Stomach (tissue), 9 donors: Measurements from ENCODE around the gene MSI2. TPM values are rescaled to one million over a fixed set of nuclear protein-coding genes. Genes with fewer than 3 reads are reported as not detected.

ENCODE experiments used
- DNase-seq, 2 donors: peaks; one replicate each; pipeline versions ENCODE4 v3.0.0 to v3.0.0-alpha.2; 2013 to 2019
- H3K27ac ChIP-seq, 5 donors: fragments of 200-600 bp in 4 of 5; sonication (generic) in 4 of 5; one replicate each; pipeline ENCODE4 v1.5.1; 2013 to 2019; ENCODE audit warnings: mild to moderate bottlenecking in 1 of 5, moderate library complexity in 1 of 5
- H3K27me3 ChIP-seq, 3 donors: fragments of 200-600 bp; sonication (generic); one replicate each; pipeline ENCODE4 v1.5.1; 2017 to 2019; ENCODE audit warnings: mixed run types in 1 of 3
- H3K36me3 ChIP-seq, 4 donors: fragments of 200-600 bp; sonication (generic); 1 replicate in 3 of 4; 2 replicates in 1 of 4; pipeline ENCODE4 v1.5.1; 2016 to 2019
- H3K4me1 ChIP-seq, 4 donors: fragments of 200-600 bp; sonication (generic); one replicate each; pipeline ENCODE4 v1.5.1; 2016 to 2019
- H3K4me3 ChIP-seq, 4 donors: fragments of 200-600 bp; sonication (generic) in 3 of 4; one replicate each; pipeline ENCODE4 v1.5.1; 2016 to 2019; ENCODE audit warnings: mild to moderate bottlenecking in 1 of 4
- H3K9me3 ChIP-seq, 4 donors: fragments of 200-600 bp; sonication (generic); one replicate each; pipeline ENCODE4 v1.5.1; 2016 to 2019
- EP300 ChIP-seq: sonication (generic); formaldehyde crosslinking; IDR thresholded peaks from one replicate; pipeline ENCODE4 v1.6.1; 2017; ENCODE audit warnings: antibody characterized with exemption
- POLR2A ChIP-seq, 4 donors: fragments of 450-650 bp; IDR thresholded peaks; one replicate each; pipeline ENCODE4 v1.6.1; 2016; ENCODE audit warnings: antibody characterized with exemption in 4 of 4, control low read depth in 2 of 4, mild to moderate bottlenecking in 1 of 4, moderate library complexity in 1 of 4
- POLR2AphosphoS5 ChIP-seq, 3 donors: sonication (generic); formaldehyde crosslinking; IDR thresholded peaks; one replicate each; pipeline ENCODE4 v1.6.1; 2016; ENCODE audit warnings: antibody characterized with exemption in 3 of 3
- WGBS, 5 donors: extraction: QIAGEN DNeasy Blood & Tissue Kit in 3 of 5; methylation state at CpG; one replicate each; pipeline versions ENCODE4 v1.1.5 to v1.1.7; 2013 to 2018; 5-methylcytosine and 5-hydroxymethylcytosine counted together
- intact Hi-C: fragments of 100-400 bp; cut with DNase I; formaldehyde crosslinking; loops from one replicate; pipeline ENCODE4 v1.15.1; 2023; ENCODE audit warnings: low total_unique reads
- polyA plus RNA-seq, 3 donors: library from polyadenylated mRNA; stranded (reverse); fragments of 200-250 nt; gene quantifications; one replicate each; pipeline ENCODE4 v1.2.3, GENCODE V29; 2013
- total RNA-seq, 5 donors: library from RNA; depleted of rRNA; stranded (reverse); fragments of >200 nt; gene quantifications; one replicate each; pipeline versions ENCODE4 v1.1.0 to v1.2.3, GENCODE V29; 2014 to 2016
- TF ChIP-seq, protein P1 (sequence below), 7 experiments: fragments of 450-650 bp in 4 of 7; fragments of 200-600 bp in 3 of 7; sonication (generic) in 3 of 7; IDR thresholded peaks; one replicate each; pipeline ENCODE4 v1.5.1; 2016 to 2019; ENCODE audit warnings: antibody characterized with exemption in 7 of 7, control low read depth in 2 of 7, mild to moderate bottlenecking in 1 of 7
- donor health status: healthy with polysubstance abuse.
- donor health status: Bipolar disorder and iron deficiency.
- donor health status: healthy.

Gene MSI2
- total and polyA plus RNA-seq, 8 donors: 8.3 to 72.4 (median 22.9) TPM

DNA sequence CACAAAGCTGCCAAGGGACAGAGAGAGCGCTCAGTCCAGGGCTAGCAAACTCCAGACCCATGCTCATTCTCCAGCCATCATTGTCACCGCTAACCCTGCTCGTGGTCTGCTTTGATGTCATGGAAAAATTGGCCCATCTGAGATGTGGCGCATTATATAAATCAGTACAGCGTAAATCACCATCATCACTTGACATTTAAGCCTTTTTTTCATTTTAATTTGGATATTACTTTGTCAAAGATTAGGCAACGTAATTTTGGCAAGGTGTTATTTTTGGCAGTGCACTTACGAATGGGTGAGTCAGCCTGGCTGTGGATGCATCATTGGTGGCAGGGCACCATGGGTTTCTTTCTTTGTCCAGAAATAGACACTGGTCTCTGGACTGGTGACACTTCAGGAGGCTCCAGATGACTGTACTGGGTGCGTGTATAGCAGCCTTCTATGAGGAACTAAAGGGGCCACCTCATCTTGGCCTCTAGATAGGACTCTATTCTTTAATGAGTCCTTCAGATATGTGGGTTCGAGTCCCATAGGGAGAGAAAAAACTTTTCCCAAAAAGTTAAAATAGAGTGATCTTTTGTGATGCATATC lies 166.3 kb downstream of the MSI2 start:
- peaks cover 0 to 3% (median 0%) of the 10 kb centered on the region in 4 donors for H3K36me3 ChIP-seq
- peaks cover 9 to 28% (median 20%) of the 10 kb centered on the region in 4 donors for H3K4me1 ChIP-seq
- DNase-seq: no peak
- H3K9me3 ChIP-seq: no peaks in the 10 kb centered on the region
- TF ChIP-seq, protein P1, sequence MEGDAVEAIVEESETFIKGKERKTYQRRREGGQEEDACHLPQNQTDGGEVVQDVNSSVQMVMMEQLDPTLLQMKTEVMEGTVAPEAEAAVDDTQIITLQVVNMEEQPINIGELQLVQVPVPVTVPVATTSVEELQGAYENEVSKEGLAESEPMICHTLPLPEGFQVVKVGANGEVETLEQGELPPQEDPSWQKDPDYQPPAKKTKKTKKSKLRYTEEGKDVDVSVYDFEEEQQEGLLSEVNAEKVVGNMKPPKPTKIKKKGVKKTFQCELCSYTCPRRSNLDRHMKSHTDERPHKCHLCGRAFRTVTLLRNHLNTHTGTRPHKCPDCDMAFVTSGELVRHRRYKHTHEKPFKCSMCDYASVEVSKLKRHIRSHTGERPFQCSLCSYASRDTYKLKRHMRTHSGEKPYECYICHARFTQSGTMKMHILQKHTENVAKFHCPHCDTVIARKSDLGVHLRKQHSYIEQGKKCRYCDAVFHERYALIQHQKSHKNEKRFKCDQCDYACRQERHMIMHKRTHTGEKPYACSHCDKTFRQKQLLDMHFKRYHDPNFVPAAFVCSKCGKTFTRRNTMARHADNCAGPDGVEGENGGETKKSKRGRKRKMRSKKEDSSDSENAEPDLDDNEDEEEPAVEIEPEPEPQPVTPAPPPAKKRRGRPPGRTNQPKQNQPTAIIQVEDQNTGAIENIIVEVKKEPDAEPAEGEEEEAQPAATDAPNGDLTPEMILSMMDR (IDR thresholded peaks at IDR 0.05): no peak
- TF ChIP-seq POLR2AphosphoS5 (IDR thresholded peaks at IDR 0.05) (no peak), EP300 (no peak), POLR2A (IDR thresholded peaks at IDR 0.05) (no peak)
- WGBS, 5 donors: 83 to 88% (median 86%) methylated on average over 9 of the region's 9 CpGs
- intact Hi-C loops: no loop called here
- H3K27me3 ChIP-seq: no peaks in the 10 kb centered on the region
- H3K4me3 ChIP-seq: no peak overlapping the region
- no peak overlapping the region for H3K27ac ChIP-seq

DNA sequence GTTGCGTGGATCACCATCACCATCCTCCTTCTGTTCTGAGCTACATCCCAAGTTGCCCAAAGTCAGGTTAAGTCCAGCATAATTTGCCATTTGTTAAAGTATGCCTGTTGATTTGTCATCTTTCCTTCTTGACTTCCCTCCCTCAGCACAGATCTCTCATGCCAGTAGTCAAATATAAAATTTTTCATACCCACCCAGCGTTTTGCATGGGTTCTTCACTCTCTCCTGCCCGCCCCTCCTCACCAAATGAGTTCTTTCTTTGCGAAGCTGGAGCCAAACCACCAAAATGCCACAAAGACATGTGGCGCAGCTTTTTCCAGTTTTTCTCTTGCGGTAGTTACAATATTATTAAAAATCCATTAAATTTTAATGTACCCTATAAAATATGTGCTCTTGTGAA lies 167.2 kb downstream of the MSI2 start:
- Histone ChIP-seq H3K9me3 (no peaks in the 10 kb centered on the region), H3K27ac (no peak overlapping the region), H3K27me3 (no peaks in the 10 kb centered on the region), H3K4me1 (peaks cover 9 to 28% (median 20%) of the 10 kb centered on the region in 4 donors), H3K4me3 (no peak overlapping the region), H3K36me3 (peaks cover 0 to 3% (median 0%) of the 10 kb centered on the region in 4 donors)
- WGBS, 5 donors: 70 to 87% (median 80%) methylated on average over 6 of the region's 6 CpGs
- no peak for DNase-seq
- intact Hi-C loops: no loop called here
- TF ChIP-seq EP300 (no peak), POLR2A (IDR thresholded peaks at IDR 0.05) (no peak), POLR2AphosphoS5 (IDR thresholded peaks at IDR 0.05) (no peak)
- TF ChIP-seq, protein P1 (IDR thresholded peaks at IDR 0.05): no peak

DNA sequence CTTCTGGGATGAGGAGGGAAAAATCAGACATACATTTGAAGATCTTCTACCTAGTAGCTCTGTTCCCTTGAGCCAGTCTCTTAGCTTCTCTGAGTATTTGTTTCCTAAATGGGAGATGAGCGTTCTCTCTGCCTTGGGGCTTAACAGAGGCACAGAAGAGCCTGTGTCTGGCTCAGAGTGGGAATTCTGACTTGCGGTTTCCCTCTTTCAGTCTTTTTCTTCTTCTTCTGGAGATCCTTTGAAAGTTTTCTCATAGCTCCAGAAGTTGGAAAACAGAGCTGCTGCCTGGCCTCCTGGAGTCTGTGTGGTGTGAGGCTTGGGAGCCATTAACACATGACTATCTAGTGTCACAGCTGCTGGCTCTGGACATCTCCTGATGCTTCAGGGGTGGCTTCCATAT lies 167.9 kb downstream of the MSI2 start:
- Histone ChIP-seq H3K36me3 (peaks cover 0 to 3% (median 0%) of the 10 kb centered on the region in 4 donors), H3K4me3 (no peak overlapping the region), H3K4me1 (peaks cover 9 to 28% (median 20%) of the 10 kb centered on the region in 4 donors), H3K27me3 (no peaks in the 10 kb centered on the region), H3K9me3 (no peaks in the 10 kb centered on the region), H3K27ac (no peak overlapping the region)
- DNase-seq: no peak
- intact Hi-C loops: no loop called here
- TF ChIP-seq, protein P1 (IDR thresholded peaks at IDR 0.05): no peak
- TF ChIP-seq POLR2AphosphoS5 (IDR thresholded peaks at IDR 0.05) (no peak), POLR2A (IDR thresholded peaks at IDR 0.05) (no peak), EP300 (no peak)
- 78 to 98% (median 95%) methylated on average over 2 of the region's 2 CpGs for WGBS, 5 donors

DNA sequence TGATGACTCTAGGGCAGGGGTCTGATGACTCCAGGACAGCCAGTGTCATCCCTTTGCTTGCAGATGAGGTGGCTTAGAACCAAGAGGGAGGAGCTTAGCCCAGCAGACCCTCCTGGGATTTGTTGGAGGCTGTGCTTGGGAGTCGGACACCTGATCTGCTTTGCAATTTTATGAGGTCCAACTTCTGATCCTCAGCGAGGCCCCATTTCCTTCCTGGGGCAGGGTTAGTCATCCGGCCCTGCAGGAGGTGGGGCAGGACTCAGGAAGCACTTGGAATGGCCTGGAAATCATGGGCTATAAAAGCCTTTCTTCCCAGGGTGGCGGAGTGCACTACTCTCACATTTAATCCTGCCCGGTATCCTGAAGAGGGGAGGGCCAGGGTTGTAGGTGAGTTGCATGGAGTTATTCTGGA lies 168.5 kb downstream of the MSI2 start:
- H3K4me1 ChIP-seq: peaks cover 9 to 28% (median 20%) of the 10 kb centered on the region in 4 donors
- 63 to 87% (median 82%) methylated on average over 5 of the region's 5 CpGs for WGBS, 5 donors
- H3K27me3 ChIP-seq: no peaks in the 10 kb centered on the region
- H3K9me3 ChIP-seq: no peaks in the 10 kb centered on the region
- intact Hi-C loops: no loop called here
- peaks cover 0 to 3% (median 0%) of the 10 kb centered on the region in 4 donors for H3K36me3 ChIP-seq
- peak in 1 of 2 donors; percentile 41 for DNase-seq
- TF ChIP-seq POLR2A (IDR thresholded peaks at IDR 0.05): no peak
- TF ChIP-seq, protein P1 (IDR thresholded peaks at IDR 0.05): no peak
- no peak overlapping the region for H3K4me3 ChIP-seq
- no peak overlapping the region for H3K27ac ChIP-seq
